CD8-positive, alpha-beta memory T cell (primary cell): Measurements from ENCODE around the gene APOC4. TPM values are rescaled to one million over a fixed set of nuclear protein-coding genes. Genes with fewer than 3 reads are reported as not detected.

Experiments used
- CTCF ChIA-PET: fragments of 350-600 bp; sonication (Branson Sonifier 250); formaldehyde crosslinking; loops from one replicate; lab custom pipeline; 2021; ENCODE audit warnings: antibody characterized with exemption; lab: Charles Lee
- POLR2A ChIA-PET: fragments of 350-600 bp; sonication (Branson Sonifier 250); formaldehyde crosslinking; loops from one replicate; lab custom pipeline; 2021; ENCODE audit warnings: antibody characterized with exemption; lab: Charles Lee
- DNase-seq, 5 donors: peaks; one replicate each; pipeline versions ENCODE4 v3.0.0 to v3.0.0-alpha.2; 2020 to 2022; ENCODE audit warnings: mixed read lengths in 1 of 5
- H3K27ac ChIP-seq: one replicate; pipeline ENCODE4 v1.7.0; 2013; ENCODE audit warnings: low read depth, mild to moderate bottlenecking, low read length, moderate library complexity
- H3K27me3 ChIP-seq: 2 replicates; pipeline ENCODE4 v1.7.0; 2013; ENCODE audit warnings: low read length, mild to moderate bottlenecking; ENCODE audit not compliant: insufficient read depth, poor library complexity, severe bottlenecking
- H3K36me3 ChIP-seq: 2 replicates; pipeline ENCODE4 v1.7.0; 2013; ENCODE audit warnings: mild to moderate bottlenecking, low read length, moderate library complexity; ENCODE audit not compliant: insufficient read depth
- H3K4me1 ChIP-seq: 2 replicates; pipeline ENCODE4 v1.7.0; 2013; ENCODE audit warnings: mild to moderate bottlenecking, low read length, moderate library complexity; ENCODE audit not compliant: insufficient read depth
- H3K4me3 ChIP-seq: 2 replicates; pipeline ENCODE4 v1.7.0; 2013; ENCODE audit warnings: mild to moderate bottlenecking, low read length
- H3K9me3 ChIP-seq: 2 replicates; pipeline ENCODE4 v1.7.0; 2013; ENCODE audit warnings: mild to moderate bottlenecking, low read length
- H3K27ac Mint-ChIP-seq, 8 donors: one replicate each; pipeline ENCODE4 v1.8.0; 2020 to 2021; ENCODE audit warnings: mixed read lengths in 8 of 8, mild to moderate bottlenecking in 6 of 8, inconsistent platforms in 3 of 8, moderate library complexity in 3 of 8
- H3K27me3 Mint-ChIP-seq, 2 donors: one replicate each; pipeline ENCODE4 v1.8.0; 2020 to 2021; ENCODE audit warnings: mixed read lengths in 2 of 2, mild to moderate bottlenecking in 1 of 2, moderate library complexity in 1 of 2
- H3K36me3 Mint-ChIP-seq, 3 donors: one replicate each; pipeline ENCODE4 v1.8.0; 2020 to 2021; ENCODE audit warnings: mixed read lengths in 3 of 3, inconsistent platforms in 1 of 3, mild to moderate bottlenecking in 1 of 3
- H3K4me1 Mint-ChIP-seq, 3 donors: one replicate each; pipeline ENCODE4 v1.8.0; 2020 to 2021; ENCODE audit warnings: mixed read lengths in 3 of 3, inconsistent platforms in 1 of 3, mild to moderate bottlenecking in 1 of 3
- H3K4me3 Mint-ChIP-seq, 7 donors: one replicate each; pipeline ENCODE4 v1.8.0; 2020 to 2021; ENCODE audit warnings: mixed read lengths in 7 of 7, mild to moderate bottlenecking in 6 of 7, moderate library complexity in 4 of 7, inconsistent platforms in 2 of 7
- H3K9me3 Mint-ChIP-seq, 5 donors: one replicate each; pipeline ENCODE4 v1.8.0; 2020 to 2022; ENCODE audit warnings: mixed read lengths in 5 of 5, mild to moderate bottlenecking in 3 of 5, moderate library complexity in 2 of 5, inconsistent platforms in 1 of 5
- polyA plus RNA-seq: library from polyadenylated mRNA; unstranded; fragments of 300-500 nt; fragmentation: Illumina TruSeq; gene quantifications from one replicate; pipeline ENCODE4 v1.2.3, GENCODE V29; 2021
- total RNA-seq, 2 experiments: library from RNA; stranded (reverse); gene quantifications; one replicate each; pipeline ENCODE4 v1.2.3, GENCODE V29; 2021

Gene APOC4
- total and polyA plus RNA-seq, 3 experiments from 2014 or later = not detected

DNA sequence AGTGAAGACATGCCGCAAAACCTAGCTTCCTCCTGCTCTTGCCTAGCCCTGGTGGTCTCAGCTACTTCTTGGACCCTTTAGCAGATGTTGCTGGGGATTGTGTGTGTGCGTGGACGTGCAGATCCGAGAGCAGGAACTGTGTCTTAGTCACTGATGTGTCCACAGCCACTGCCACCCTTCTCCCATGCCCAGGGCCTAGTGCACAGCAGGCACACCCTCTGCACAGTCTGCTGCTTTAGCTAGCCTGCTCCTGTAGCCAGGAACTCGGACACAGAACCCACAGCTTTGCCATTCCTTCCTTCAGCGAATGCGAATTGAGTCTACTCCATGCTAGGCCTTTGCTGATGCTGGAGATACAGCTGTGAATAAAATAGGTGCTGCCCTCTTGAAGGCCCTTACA is 15.5 kb downstream of the APOC4 start:
- H3K27me3 ChIP-seq = no peaks in the 10 kb centered on the region
- POLR2A ChIA-PET = no interaction called here

DNA sequence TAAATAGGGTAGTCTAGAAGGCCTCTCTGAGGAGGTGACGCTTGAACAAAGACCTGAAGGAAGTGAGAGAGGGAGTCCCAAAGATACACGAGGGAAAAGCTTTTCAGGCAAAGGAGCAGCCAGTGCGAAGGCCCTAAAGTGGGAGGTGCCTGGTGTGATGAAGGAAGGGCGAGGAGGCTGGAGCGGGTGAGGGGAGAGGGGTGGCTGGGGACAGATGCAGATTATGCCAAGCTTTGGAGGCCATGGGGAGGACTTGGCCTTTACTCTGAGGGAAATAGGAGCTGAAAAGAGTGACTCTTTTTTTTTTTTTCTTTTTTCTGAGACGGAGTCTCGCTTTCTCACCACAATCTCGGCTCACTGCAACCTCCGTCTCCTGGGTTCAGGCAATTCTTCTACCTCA is 16.1 kb downstream of the APOC4 start:
- Histone ChIP-seq H3K27ac (no peak overlapping the region), H3K9me3 (no peaks in the 10 kb centered on the region), H3K27me3 (no peaks in the 10 kb centered on the region), H3K4me1 (peaks cover 35% of the 10 kb centered on the region), H3K36me3 (peaks cover 26% of the 10 kb centered on the region), H3K4me3 (no peak overlapping the region)
- no peak for DNase-seq
- Mint-ChIP-seq H3K4me3 (peak overlapping the region in 3 of 7 donors; percentile 37 to 96 (median 68)), H3K27me3 (peaks cover 0 to 8% of the 10 kb centered on the region in 2 donors), H3K9me3 (peaks cover 0 to 2% (median 0%) of the 10 kb centered on the region in 5 donors), H3K4me1 (peaks cover 59 to 72% (median 61%) of the 10 kb centered on the region in 3 donors), H3K27ac (peak overlapping the region in 4 of 8 donors; percentile 6 to 69 (median 50)), H3K36me3 (peaks cover 0 to 51% (median 3%) of the 10 kb centered on the region in 3 donors)
- ChIA-PET CTCF (no interaction called here), POLR2A (interaction anchor here (0.6 kb wide), 1 partner anchor 67 kb away, joined by 3 read pairs; the partner anchor contains the start of gene TOMM40)

More for the DNA sequence above, 15.5 kb downstream of the APOC4 start:
- H3K4me1 ChIP-seq = peaks cover 35% of the 10 kb centered on the region
- H3K4me3 ChIP-seq = no peak overlapping the region
- peaks cover 0 to 8% of the 10 kb centered on the region in 2 donors for H3K27me3 Mint-ChIP-seq
- DNase-seq = no peak
- no peaks in the 10 kb centered on the region for H3K9me3 ChIP-seq
- H3K36me3 ChIP-seq = peaks cover 25% of the 10 kb centered on the region
- H3K27ac Mint-ChIP-seq = peak overlapping the region in 5 of 8 donors; percentile 67 to 97 (median 96)
- peak overlapping the region in 5 of 7 donors; percentile 94 to 99 (median 97) for H3K4me3 Mint-ChIP-seq
- peaks cover 0 to 49% (median 3%) of the 10 kb centered on the region in 3 donors for H3K36me3 Mint-ChIP-seq
- peaks cover 0 to 2% (median 0%) of the 10 kb centered on the region in 5 donors for H3K9me3 Mint-ChIP-seq
- H3K27ac ChIP-seq = no peak overlapping the region
- CTCF ChIA-PET = no interaction called here
- peaks cover 59 to 72% (median 60%) of the 10 kb centered on the region in 3 donors for H3K4me1 Mint-ChIP-seq

DNA sequence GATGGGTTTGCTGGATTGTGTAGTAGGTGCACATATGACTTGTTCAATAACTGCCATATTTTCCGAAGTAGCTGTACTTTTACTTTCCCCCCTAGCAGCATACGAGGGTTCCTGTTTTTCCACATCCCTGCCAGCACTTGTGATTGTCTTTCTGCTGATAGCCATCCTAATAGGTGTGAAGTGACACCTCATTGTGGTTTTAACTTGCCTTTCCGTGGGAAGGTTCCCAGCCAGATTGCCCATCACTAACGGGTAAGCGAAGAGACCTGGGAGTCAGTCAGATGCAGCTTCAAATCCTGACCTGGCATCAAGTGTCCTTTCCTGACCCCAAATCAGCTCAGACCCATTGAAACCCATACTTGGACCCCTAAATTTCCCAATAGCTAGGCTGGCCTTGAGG is 17.7 kb downstream of the APOC4 start:
- H3K27ac Mint-ChIP-seq = peak overlapping the region in 6 of 8 donors; percentile 2 to 86 (median 58)
- Histone ChIP-seq H3K4me1 (peaks cover 25% of the 10 kb centered on the region), H3K4me3 (no peak overlapping the region), H3K36me3 (peaks cover 27% of the 10 kb centered on the region), H3K27ac (no peak overlapping the region), H3K9me3 (no peaks in the 10 kb centered on the region), H3K27me3 (no peaks in the 10 kb centered on the region)
- H3K4me1 Mint-ChIP-seq = peaks cover 51 to 60% (median 51%) of the 10 kb centered on the region in 3 donors
- CTCF ChIA-PET = no interaction called here
- peaks cover 0 to 5% of the 10 kb centered on the region in 2 donors for H3K27me3 Mint-ChIP-seq
- DNase-seq = no peak
- POLR2A ChIA-PET = no interaction called here
- H3K9me3 Mint-ChIP-seq = peaks cover 0 to 2% (median 0%) of the 10 kb centered on the region in 5 donors
- H3K4me3 Mint-ChIP-seq = peak overlapping the region in 2 of 7 donors; percentile 6 to 57
- H3K36me3 Mint-ChIP-seq = peaks cover 0 to 56% (median 6%) of the 10 kb centered on the region in 3 donors

DNA sequence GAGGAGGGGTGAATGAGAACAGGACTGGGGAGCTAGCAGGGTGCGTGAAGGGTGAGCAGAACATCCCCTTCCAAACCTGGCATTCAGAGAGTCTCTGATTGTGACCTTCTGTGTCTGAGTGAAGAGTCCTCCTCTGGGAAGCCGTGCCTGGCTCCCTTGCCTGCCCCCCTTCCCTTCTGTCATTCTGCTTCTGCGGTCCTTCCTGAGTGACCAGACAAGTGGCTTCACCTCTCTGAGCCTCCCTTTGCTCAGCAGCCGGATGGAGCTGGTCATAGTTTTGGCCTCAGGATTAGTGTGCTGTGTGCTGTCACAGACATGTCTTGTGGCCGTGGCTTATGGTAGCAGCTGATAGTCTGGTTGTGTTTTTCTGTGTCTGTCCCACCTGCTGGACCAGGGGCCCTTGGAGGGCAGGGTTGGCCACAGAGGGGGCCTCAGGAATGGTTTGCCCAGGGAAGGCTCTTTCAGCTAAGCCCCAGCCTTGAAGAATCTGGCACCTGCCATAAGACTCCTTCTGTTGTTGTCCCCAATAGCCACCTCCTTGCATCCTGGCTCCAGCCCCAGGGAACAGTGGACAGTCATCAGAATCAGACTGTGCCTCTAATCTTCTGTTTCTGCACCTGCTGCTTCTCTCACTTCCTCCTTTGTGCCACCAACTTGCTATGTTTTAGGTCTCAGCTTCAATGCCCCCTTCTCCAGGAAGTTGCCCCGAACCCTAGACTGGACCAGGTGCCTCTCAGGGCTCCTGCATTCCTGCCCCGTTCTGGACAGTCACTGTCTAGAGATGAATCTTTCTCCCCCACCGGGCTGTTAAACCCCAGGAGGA is 19.1 kb downstream of the APOC4 start:
- H3K27me3 Mint-ChIP-seq = peaks cover 0 to 2% of the 10 kb centered on the region in 2 donors
- no peaks in the 10 kb centered on the region for H3K9me3 ChIP-seq
- CTCF ChIA-PET = no interaction called here
- H3K27ac Mint-ChIP-seq = peak overlapping the region in 5 of 8 donors; percentile 42 to 73 (median 47)
- no peak overlapping the region for H3K27ac ChIP-seq
- H3K36me3 Mint-ChIP-seq = peaks cover 0 to 57% (median 6%) of the 10 kb centered on the region in 3 donors
- peak overlapping the region in 2 of 7 donors; percentile 10 to 68 for H3K4me3 Mint-ChIP-seq
- POLR2A ChIA-PET = no interaction called here
- no peak for DNase-seq
- H3K27me3 ChIP-seq = no peaks in the 10 kb centered on the region
- no peaks in the 10 kb centered on the region for H3K9me3 Mint-ChIP-seq
- peaks cover 33% of the 10 kb centered on the region for H3K36me3 ChIP-seq
- peaks cover 39 to 49% (median 41%) of the 10 kb centered on the region in 3 donors for H3K4me1 Mint-ChIP-seq
- no peak overlapping the region for H3K4me3 ChIP-seq
- H3K4me1 ChIP-seq = peaks cover 20% of the 10 kb centered on the region

DNA sequence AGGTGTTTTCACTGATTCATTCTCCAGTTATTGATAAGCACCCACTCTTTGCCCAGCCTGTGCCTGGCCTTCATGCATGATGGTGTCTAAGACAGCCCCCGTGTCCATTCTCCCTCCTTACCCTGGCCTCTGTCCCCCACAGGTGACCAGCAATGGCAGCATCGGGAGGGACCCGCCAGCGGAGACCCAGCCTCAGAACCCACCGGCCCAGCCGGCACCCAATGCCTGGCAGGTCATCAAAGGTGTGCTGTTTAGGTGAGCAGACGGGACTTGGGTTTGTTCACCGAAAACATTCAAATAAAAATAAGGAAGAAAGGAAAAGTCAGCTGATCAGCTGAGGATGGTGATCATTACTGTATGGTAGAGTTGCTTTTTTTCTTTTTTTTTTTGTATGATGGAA is 19.8 kb downstream of the APOC4 start:
- no peak overlapping the region for H3K4me3 Mint-ChIP-seq
- peaks cover 0 to 63% (median 6%) of the 10 kb centered on the region in 3 donors for H3K36me3 Mint-ChIP-seq
- Histone ChIP-seq H3K27me3 (no peaks in the 10 kb centered on the region), H3K9me3 (no peaks in the 10 kb centered on the region), H3K4me1 (peaks cover 13% of the 10 kb centered on the region), H3K4me3 (no peak overlapping the region), H3K36me3 (peaks cover 33% of the 10 kb centered on the region), H3K27ac (no peak overlapping the region)
- DNase-seq = no peak
- CTCF ChIA-PET = interaction anchor here (1.7 kb wide), 1 partner anchor 27 kb away, joined by 5 read pairs; no protein-coding TSS in a partner anchor
- H3K4me1 Mint-ChIP-seq = peaks cover 32 to 42% (median 34%) of the 10 kb centered on the region in 3 donors
- peak overlapping the region in 1 of 8 donors; percentile 48 for H3K27ac Mint-ChIP-seq
- peaks cover 0 to 2% of the 10 kb centered on the region in 2 donors for H3K27me3 Mint-ChIP-seq
- no peaks in the 10 kb centered on the region for H3K9me3 Mint-ChIP-seq
- POLR2A ChIA-PET = no interaction called here

DNA sequence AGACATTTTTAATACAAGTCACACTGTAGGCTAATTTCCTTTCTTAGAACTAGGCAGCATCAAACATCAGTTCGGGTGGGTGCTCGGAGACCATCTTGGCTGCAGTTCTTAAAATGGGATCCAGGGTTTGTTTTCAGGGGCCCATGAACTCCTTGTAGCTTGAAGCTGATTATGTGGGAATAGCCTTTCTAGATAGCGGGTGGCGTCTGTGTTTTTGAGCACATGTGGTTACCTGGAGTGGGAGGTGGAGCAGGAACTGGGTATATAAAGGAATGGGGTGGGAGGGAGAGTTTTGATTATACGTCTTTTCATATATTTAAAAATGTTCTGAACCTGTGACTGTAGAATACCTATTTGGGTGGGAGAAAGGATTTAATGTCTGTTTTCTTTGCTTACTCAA is 26.1 kb downstream of the APOC4 start:
- Histone ChIP-seq H3K9me3 (no peaks in the 10 kb centered on the region), H3K4me3 (no peak overlapping the region), H3K36me3 (peaks cover 7% of the 10 kb centered on the region), H3K27ac (no peak overlapping the region), H3K4me1 (no peaks in the 10 kb centered on the region), H3K27me3 (no peaks in the 10 kb centered on the region)
- ChIA-PET CTCF (interaction anchor here (1.1 kb wide), 1 partner anchor 8 kb away, joined by 3 read pairs; no protein-coding TSS in a partner anchor), POLR2A (no interaction called here)
- Mint-ChIP-seq H3K9me3 (no peaks in the 10 kb centered on the region), H3K36me3 (peaks cover 4 to 61% (median 4%) of the 10 kb centered on the region in 3 donors), H3K27me3 (peaks cover 0 to 2% of the 10 kb centered on the region in 2 donors), H3K27ac (peak overlapping the region in 2 of 8 donors; percentile 2 to 51), H3K4me1 (peaks cover 4 to 9% (median 4%) of the 10 kb centered on the region in 3 donors), H3K4me3 (no peak overlapping the region)
- no peak for DNase-seq

DNA sequence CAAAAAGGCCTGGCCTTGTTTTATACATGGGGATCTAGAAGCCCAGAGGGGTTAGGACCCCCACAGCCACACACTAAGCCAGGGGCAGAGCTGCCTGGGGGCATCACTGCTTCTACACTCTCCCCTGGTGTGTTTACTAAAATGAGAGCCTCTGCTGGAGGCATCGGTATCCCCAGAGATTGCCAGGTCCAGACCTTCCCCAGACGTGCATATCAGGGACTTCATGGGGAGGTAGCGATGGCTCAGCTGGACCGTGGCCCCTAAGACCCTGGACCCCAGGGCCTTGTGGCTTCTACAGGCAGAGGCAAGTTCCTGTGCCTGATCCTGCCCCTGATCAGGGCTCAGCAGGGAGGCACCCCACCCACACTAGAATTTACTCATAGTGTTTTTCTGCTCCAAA is 26.6 kb downstream of the APOC4 start:
- Histone ChIP-seq H3K9me3 (no peaks in the 10 kb centered on the region), H3K4me3 (no peak overlapping the region), H3K36me3 (peaks cover 7% of the 10 kb centered on the region), H3K4me1 (no peaks in the 10 kb centered on the region), H3K27ac (no peak overlapping the region), H3K27me3 (no peaks in the 10 kb centered on the region)
- CTCF ChIA-PET = no interaction called here
- H3K4me1 Mint-ChIP-seq = peaks cover 4 to 9% (median 4%) of the 10 kb centered on the region in 3 donors
- POLR2A ChIA-PET = no interaction called here
- H3K9me3 Mint-ChIP-seq = no peaks in the 10 kb centered on the region
- peaks cover 0 to 2% of the 10 kb centered on the region in 2 donors for H3K27me3 Mint-ChIP-seq
- no peak for DNase-seq
- H3K36me3 Mint-ChIP-seq = peaks cover 4 to 64% (median 4%) of the 10 kb centered on the region in 3 donors
- no peak overlapping the region for H3K4me3 Mint-ChIP-seq
- no peak overlapping the region for H3K27ac Mint-ChIP-seq

DNA sequence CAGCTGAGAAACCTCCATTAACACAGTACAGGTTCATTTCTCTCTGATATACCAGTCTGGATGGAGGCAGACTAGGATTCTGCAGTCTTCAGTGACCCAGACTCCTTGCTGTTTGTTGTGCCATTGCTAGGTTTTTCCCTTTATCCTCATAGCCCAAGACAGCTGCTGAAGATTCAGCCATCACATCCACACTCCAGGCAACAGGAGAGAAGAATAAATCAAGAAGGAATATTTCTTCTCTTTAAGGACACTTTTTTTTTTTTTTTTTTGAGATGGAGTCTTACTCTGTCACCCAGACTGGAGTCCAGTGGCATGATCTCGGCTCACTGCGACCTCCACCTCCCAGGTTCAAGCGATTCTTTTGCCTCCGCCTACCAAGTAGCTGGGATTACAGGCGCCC is 27.4 kb downstream of the APOC4 start:
- H3K4me3 Mint-ChIP-seq = no peak overlapping the region
- peaks cover 4 to 9% (median 4%) of the 10 kb centered on the region in 3 donors for H3K4me1 Mint-ChIP-seq
- no peaks in the 10 kb centered on the region for H3K27me3 ChIP-seq
- no peak overlapping the region for H3K4me3 ChIP-seq
- H3K27me3 Mint-ChIP-seq = peaks cover 0 to 2% of the 10 kb centered on the region in 2 donors
- H3K27ac ChIP-seq = no peak overlapping the region
- H3K36me3 ChIP-seq = peaks cover 14% of the 10 kb centered on the region
- CTCF ChIA-PET = no interaction called here
- H3K9me3 Mint-ChIP-seq = no peaks in the 10 kb centered on the region
- H3K27ac Mint-ChIP-seq = peak overlapping the region in 1 of 8 donors; percentile 43
- DNase-seq = no peak
- H3K9me3 ChIP-seq = no peaks in the 10 kb centered on the region
- H3K36me3 Mint-ChIP-seq = peaks cover 6 to 64% (median 7%) of the 10 kb centered on the region in 3 donors
- H3K4me1 ChIP-seq = no peaks in the 10 kb centered on the region
- POLR2A ChIA-PET = interaction anchor here (0.6 kb wide), 1 partner anchor 746 kb away, joined by 4 read pairs; no protein-coding TSS in a partner anchor
